HepG2 (cell line): ENCODE results near the gene JSRP1. TPM values are rescaled to one million over a fixed set of nuclear protein-coding genes. Genes with fewer than 3 reads are reported as not detected.

Experiments used
- ASH2L ChIP-seq: fragments of 300-600, 200-600 bp; sonication (generic); IDR thresholded peaks from 2 replicates; pipeline ENCODE4 v1.7.0; 2017; ENCODE audit warnings: low read depth, mild to moderate bottlenecking, moderate library complexity, mixed read lengths, low read length; ENCODE audit not compliant: insufficient read length
- DMAP1 ChIP-seq: IDR thresholded peaks from 2 replicates; pipeline ENCODE4 v1.6.1; 2016
- ELF1 ChIP-seq: sonication (generic); formaldehyde crosslinking; IDR thresholded peaks from 2 replicates; pipeline ENCODE4 v1.4.0; 2020; ENCODE audit warnings: missing genetic modification reagents
- GMEB2 ChIP-seq: IDR thresholded peaks from 2 replicates; pipeline ENCODE4 v1.6.1; 2016; ENCODE audit warnings: missing biosample characterization, missing genetic modification reagents, low read depth
- HBP1 ChIP-seq: IDR thresholded peaks from 2 replicates; pipeline ENCODE4 v1.6.1; 2016; ENCODE audit warnings: low read depth, control low read depth
- IRF2 ChIP-seq: IDR thresholded peaks from 2 replicates; pipeline ENCODE4 v1.6.1; 2018; ENCODE audit warnings: missing genetic modification reagents, missing compliant biosample characterization
- KDM5A ChIP-seq: fragments of 200-600 bp; sonication (generic); IDR thresholded peaks from 2 replicates; pipeline ENCODE4 v1.7.0; 2018; ENCODE audit warnings: antibody characterized with exemption, mild to moderate bottlenecking, low read length, borderline replicate concordance
- SOX6 ChIP-seq, 2 experiments: fragments of 450-650 bp in 1 of 2; sonication (generic) in 1 of 2; formaldehyde crosslinking in 1 of 2; IDR thresholded peaks; 2 replicates each; pipeline versions ENCODE4 v1.4.0 to v1.6.1; 2017 to 2020; ENCODE audit warnings: antibody characterized with exemption in 1 of 2, mild to moderate bottlenecking in 1 of 2, missing genetic modification reagents in 1 of 2
- TFAP4 ChIP-seq: sonication (generic); IDR thresholded peaks from 2 replicates; pipeline ENCODE4 v1.6.1; 2016; ENCODE audit warnings: low read depth, borderline replicate concordance
- THAP11 ChIP-seq: IDR thresholded peaks from 2 replicates; pipeline ENCODE4 v1.6.1; 2016; ENCODE audit warnings: missing biosample characterization, missing genetic modification reagents
- THYN1 ChIP-seq: sonication (generic); formaldehyde crosslinking; IDR thresholded peaks from 2 replicates; pipeline ENCODE4 v1.8.1; 2023; ENCODE audit warnings: low read depth, mild to moderate bottlenecking, moderate library complexity, missing genetic modification reagents, borderline replicate concordance
- ZBTB7B ChIP-seq: sonication (generic); formaldehyde crosslinking; IDR thresholded peaks from 2 replicates; pipeline ENCODE4 v1.4.0; 2020; ENCODE audit warnings: missing genetic modification reagents
- ZFP36L2 ChIP-seq: sonication (generic); formaldehyde crosslinking; IDR thresholded peaks from 2 replicates; pipeline ENCODE4 v1.4.0; 2020; ENCODE audit warnings: missing genetic modification reagents
- ZFP62 ChIP-seq: sonication (generic); formaldehyde crosslinking; IDR thresholded peaks from 2 replicates; pipeline ENCODE4 v1.4.0; 2020; ENCODE audit warnings: missing genetic modification reagents
- ZNF350 ChIP-seq: sonication (generic); formaldehyde crosslinking; IDR thresholded peaks from 2 replicates; pipeline ENCODE4 v1.4.0; 2020; ENCODE audit warnings: mild to moderate bottlenecking, low read depth, missing genetic modification reagents, borderline replicate concordance
- ZNF451 ChIP-seq: sonication (generic); formaldehyde crosslinking; IDR thresholded peaks from 2 replicates; pipeline ENCODE4 v1.5.0; 2020; ENCODE audit warnings: mild to moderate bottlenecking, missing genetic modification reagents
- ZNF530 ChIP-seq: sonication (generic); formaldehyde crosslinking; IDR thresholded peaks from 2 replicates; pipeline ENCODE4 v1.5.0; 2020; ENCODE audit warnings: low read depth, mild to moderate bottlenecking, missing genetic modification reagents
- ZNF619 ChIP-seq: sonication (generic); formaldehyde crosslinking; IDR thresholded peaks from 2 replicates; pipeline ENCODE4 v1.4.0; 2020; ENCODE audit warnings: mild to moderate bottlenecking, missing genetic modification reagents
- ZNF747 ChIP-seq: sonication (generic); formaldehyde crosslinking; IDR thresholded peaks from 2 replicates; pipeline ENCODE4 v1.8.1; 2023; ENCODE audit warnings: missing genetic modification reagents, mild to moderate bottlenecking, borderline replicate concordance
- polyA plus RNA-seq, 8 experiments: library from polyadenylated mRNA; depleted of rRNA in 3 of 8; stranded (reverse) in 7 of 8; unstranded in 1 of 8; fragments of >200 nt; fragmentation: Illumina TruSeq in 4 of 8; extraction: Trizol in 4 of 8; gene quantifications; 2 replicates each; pipeline versions ENCODE4 v1.2.1 to v1.2.3, GENCODE V29; 2011 to 2016; ENCODE audit warnings: low read depth in 4 of 8, missing spikeins in 1 of 8, mixed read lengths in 1 of 8; ENCODE audit not compliant: insufficient read depth in 1 of 8
- total RNA-seq, 5 experiments: library from RNA; depleted of rRNA; stranded (reverse); fragments of >200 nt; fragmentation: Illumina TruSeq; extraction: Trizol; gene quantifications; 2 replicates each; pipeline ENCODE4 v1.2.3, GENCODE V29; 2016; ENCODE audit warnings: low read depth in 1 of 5
- TF ChIP-seq, protein P1 (sequence below), 2 experiments: sonication (generic) in 1 of 2; formaldehyde crosslinking in 1 of 2; IDR thresholded peaks; 2 replicates each; pipeline versions ENCODE4 v1.4.0 to v1.6.1; 2018 to 2020; ENCODE audit warnings: missing genetic modification reagents in 2 of 2, borderline replicate concordance in 1 of 2, low read depth in 1 of 2, mild to moderate bottlenecking in 1 of 2, missing biosample characterization in 1 of 2
- TF ChIP-seq, protein P2 (sequence below): sonication (generic); formaldehyde crosslinking; IDR thresholded peaks from 2 replicates; pipeline ENCODE4 v1.9.0; 2021; ENCODE audit warnings: missing genetic modification reagents, borderline replicate concordance

Gene JSRP1
- total and polyA plus RNA-seq, 2 of the 13 experiments (the other 11 are each of a cell fraction or from before 2014, with no cell fraction given) = 0.16 to 0.38 TPM

- no peak for TF ChIP-seq SOX6 (IDR thresholded peaks at IDR 0.05)
- TF ChIP-seq SOX6 (CRISPR knock-in tag; IDR thresholded peaks at IDR 0.05) = no peak; the same call in 1 of the 2 replicates
- TF ChIP-seq DMAP1 (CRISPR knock-in tag) = no peak
- TF ChIP-seq ZNF747 = peak; percentile 81; the same call in 1 of the 2 replicates
- TF ChIP-seq TFAP4 = no peak
- TF ChIP-seq, protein P1, sequence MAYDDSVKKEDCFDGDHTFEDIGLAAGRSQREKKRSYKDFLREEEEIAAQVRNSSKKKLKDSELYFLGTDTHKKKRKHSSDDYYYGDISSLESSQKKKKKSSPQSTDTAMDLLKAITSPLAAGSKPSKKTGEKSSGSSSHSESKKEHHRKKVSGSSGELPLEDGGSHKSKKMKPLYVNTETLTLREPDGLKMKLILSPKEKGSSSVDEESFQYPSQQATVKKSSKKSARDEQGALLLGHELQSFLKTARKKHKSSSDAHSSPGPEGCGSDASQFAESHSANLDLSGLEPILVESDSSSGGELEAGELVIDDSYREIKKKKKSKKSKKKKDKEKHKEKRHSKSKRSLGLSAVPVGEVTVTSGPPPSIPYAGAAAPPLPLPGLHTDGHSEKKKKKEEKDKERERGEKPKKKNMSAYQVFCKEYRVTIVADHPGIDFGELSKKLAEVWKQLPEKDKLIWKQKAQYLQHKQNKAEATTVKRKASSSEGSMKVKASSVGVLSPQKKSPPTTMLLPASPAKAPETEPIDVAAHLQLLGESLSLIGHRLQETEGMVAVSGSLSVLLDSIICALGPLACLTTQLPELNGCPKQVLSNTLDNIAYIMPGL (CRISPR knock-in tag; IDR thresholded peaks at IDR 0.05; ENCODE audit: borderline replicate concordance in 1 of 2, low read depth in 1 of 2) = peak; percentile 53 to 63; a peak in 2 of 4 replicates
- TF ChIP-seq ZFP36L2 (CRISPR knock-in tag) = no peak
- no peak for TF ChIP-seq THYN1 (CRISPR knock-in tag)
- TF ChIP-seq ZNF530 (CRISPR knock-in tag) = no peak
- TF ChIP-seq HBP1 (CRISPR knock-in tag) = no peak; the same call in 1 of the 2 replicates
- peak; percentile 70; the same call in 1 of the 2 replicates for TF ChIP-seq KDM5A
- peak; percentile 39; the same call in 1 of the 2 replicates for TF ChIP-seq ZNF350 (CRISPR knock-in tag)
- TF ChIP-seq ZNF619 (CRISPR knock-in tag) = peak; percentile 24; the same call in 1 of the 2 replicates
- TF ChIP-seq THAP11 (CRISPR knock-in tag) = peak; percentile 82
- TF ChIP-seq ELF1 = peak; percentile 32; the same call in 1 of the 2 replicates
- TF ChIP-seq ZFP62 (CRISPR knock-in tag) = no peak
- no peak for TF ChIP-seq ZNF451 (CRISPR knock-in tag)
- TF ChIP-seq, protein P2, sequence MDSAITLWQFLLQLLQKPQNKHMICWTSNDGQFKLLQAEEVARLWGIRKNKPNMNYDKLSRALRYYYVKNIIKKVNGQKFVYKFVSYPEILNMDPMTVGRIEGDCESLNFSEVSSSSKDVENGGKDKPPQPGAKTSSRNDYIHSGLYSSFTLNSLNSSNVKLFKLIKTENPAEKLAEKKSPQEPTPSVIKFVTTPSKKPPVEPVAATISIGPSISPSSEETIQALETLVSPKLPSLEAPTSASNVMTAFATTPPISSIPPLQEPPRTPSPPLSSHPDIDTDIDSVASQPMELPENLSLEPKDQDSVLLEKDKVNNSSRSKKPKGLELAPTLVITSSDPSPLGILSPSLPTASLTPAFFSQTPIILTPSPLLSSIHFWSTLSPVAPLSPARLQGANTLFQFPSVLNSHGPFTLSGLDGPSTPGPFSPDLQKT (CRISPR knock-in tag) = 0 out of 2 replicates have a peak, but pooled peaks have one; percentile 61
- peak; percentile 50; the same call in 1 of the 2 replicates for TF ChIP-seq GMEB2
- peak; percentile 88 for TF ChIP-seq ASH2L
- peak; percentile 60; the same call in 1 of the 2 replicates for TF ChIP-seq ZBTB7B (CRISPR knock-in tag)
- peak; percentile 38; the same call in 1 of the 2 replicates for TF ChIP-seq IRF2 (CRISPR knock-in tag)
Measured at GRCh38 chr19:2269244-2270156, 13.3 kb upstream of the JSRP1 start (continued).
